Mesenchymal stem cell (in vitro differentiated cells and primary cell): ENCODE measurements around the gene KRTAP10-11.

Experiments
- DNase-seq: peaks from one replicate; pipeline ENCODE4 v3.0.0-alpha.2; 2013
- H2AFZ ChIP-seq: one replicate; pipeline ENCODE4 v1.6.1; 2013; ENCODE audit warnings: low read depth, mild to moderate bottlenecking, control low read depth, inconsistent platforms, low read length, moderate library complexity
- H2AK5ac ChIP-seq: 2 replicates; pipeline ENCODE4 v1.6.1; 2013; ENCODE audit warnings: low read length, moderate library complexity, mild to moderate bottlenecking, inconsistent platforms; ENCODE audit not compliant: severe bottlenecking
- H2BK120ac ChIP-seq: one replicate; pipeline ENCODE4 v1.6.1; 2013; ENCODE audit warnings: low read depth, mild to moderate bottlenecking, inconsistent platforms, low read length, moderate library complexity
- H2BK12ac ChIP-seq, 2 experiments: one replicate each; pipeline ENCODE4 v1.6.1; 2013; ENCODE audit warnings: inconsistent platforms in 2 of 2, low read length in 2 of 2, mild to moderate bottlenecking in 2 of 2, moderate library complexity in 2 of 2, control low read depth in 1 of 2
- H2BK15ac ChIP-seq: one replicate; pipeline ENCODE4 v1.6.1; 2013; ENCODE audit warnings: mild to moderate bottlenecking, low read depth, inconsistent platforms; ENCODE audit not compliant: poor library complexity, severe bottlenecking
- H2BK5ac ChIP-seq: 2 replicates; pipeline ENCODE4 v1.6.1; 2013; ENCODE audit warnings: low read depth, mild to moderate bottlenecking, low read length, control low read depth, inconsistent platforms; ENCODE audit not compliant: poor library complexity, severe bottlenecking
- H3K14ac ChIP-seq, 2 experiments: one replicate each; pipeline ENCODE4 v1.6.1; 2013; ENCODE audit warnings: inconsistent platforms in 2 of 2, low read length in 2 of 2, control low read depth in 1 of 2, mild to moderate bottlenecking in 1 of 2, moderate library complexity in 1 of 2
- H3K18ac ChIP-seq, 2 experiments: one replicate each; pipeline ENCODE4 v1.6.1; 2013; ENCODE audit warnings: inconsistent platforms in 2 of 2, low read length in 2 of 2, control low read depth in 1 of 2, low read depth in 1 of 2, mild to moderate bottlenecking in 1 of 2
- H3K23ac ChIP-seq, 2 experiments: one replicate each; pipeline ENCODE4 v1.6.1; 2013; ENCODE audit warnings: inconsistent platforms in 2 of 2, low read length in 2 of 2, mild to moderate bottlenecking in 2 of 2, moderate library complexity in 2 of 2, control low read depth in 1 of 2
- H3K27ac ChIP-seq: 2 replicates; pipeline ENCODE4 v1.5.1; 2013; ENCODE audit warnings: mild to moderate bottlenecking, moderate library complexity, low read length, control low read depth, inconsistent platforms; ENCODE audit not compliant: poor library complexity, severe bottlenecking
- H3K27me3 ChIP-seq, 2 experiments: 2 replicates each; pipeline versions ENCODE4 v1.6.1 to v1.7.0; 2013; ENCODE audit warnings: low read length in 2 of 2, mild to moderate bottlenecking in 2 of 2, moderate library complexity in 2 of 2, control low read depth in 1 of 2, inconsistent platforms in 1 of 2; ENCODE audit not compliant: control insufficient read depth in 1 of 2, insufficient read depth in 1 of 2
- H3K36me3 ChIP-seq, 2 experiments: 2 replicates each; pipeline versions ENCODE4 v1.6.1 to v1.7.0; 2013; ENCODE audit warnings: low read length in 2 of 2, control low read depth in 1 of 2, inconsistent platforms in 1 of 2, low read depth in 1 of 2, mild to moderate bottlenecking in 1 of 2; ENCODE audit not compliant: insufficient read depth in 2 of 2, control insufficient read depth in 1 of 2
- H3K4ac ChIP-seq, 2 experiments: one replicate each; pipeline ENCODE4 v1.6.1; 2013; ENCODE audit warnings: inconsistent platforms in 2 of 2, low read length in 2 of 2, mild to moderate bottlenecking in 2 of 2, moderate library complexity in 2 of 2, control low read depth in 1 of 2, low read depth in 1 of 2
- H3K4me1 ChIP-seq: 2 replicates; pipeline ENCODE4 v1.6.1; 2013; ENCODE audit warnings: low read depth, low read length, control low read depth; ENCODE audit not compliant: control insufficient read depth, insufficient read depth
- H3K4me2 ChIP-seq: 2 replicates; pipeline ENCODE4 v1.6.1; 2013; ENCODE audit warnings: low read length, mild to moderate bottlenecking, inconsistent platforms; ENCODE audit not compliant: poor library complexity, severe bottlenecking
- H3K4me3 ChIP-seq, 2 experiments: 2 replicates each; pipeline versions ENCODE4 v1.5.1 to v1.7.0; 2013; ENCODE audit warnings: low read length in 2 of 2, mild to moderate bottlenecking in 2 of 2, control low read depth in 1 of 2, low read depth in 1 of 2; ENCODE audit not compliant: insufficient read depth in 1 of 2
- H3K79me1 ChIP-seq: replicated peaks from 2 replicates; pipeline ENCODE4 v1.6.1; 2013; ENCODE audit warnings: mild to moderate bottlenecking, control low read depth, low read length, inconsistent platforms; ENCODE audit not compliant: poor library complexity, severe bottlenecking
- H3K9ac ChIP-seq: 2 replicates; pipeline ENCODE4 v1.7.0; 2013; ENCODE audit warnings: mild to moderate bottlenecking, low read length, moderate library complexity
- H3K9me3 ChIP-seq: 2 replicates; pipeline ENCODE4 v1.7.0; 2013; ENCODE audit warnings: mild to moderate bottlenecking, low read length; ENCODE audit not compliant: control insufficient read depth
- H4K8ac ChIP-seq: one replicate; pipeline ENCODE4 v1.6.1; 2013; ENCODE audit warnings: inconsistent platforms, mild to moderate bottlenecking, low read length, moderate library complexity
- H4K91ac ChIP-seq: one replicate; pipeline ENCODE4 v1.6.1; 2013; ENCODE audit warnings: mild to moderate bottlenecking, low read length, inconsistent platforms
- WGBS: methylation state at CpG from one replicate; pipeline ENCODE4 v1.1.7; 2013; ENCODE audit warnings: mixed read lengths; 5-methylcytosine and 5-hydroxymethylcytosine counted together

Gene KRTAP10-11

DNA sequence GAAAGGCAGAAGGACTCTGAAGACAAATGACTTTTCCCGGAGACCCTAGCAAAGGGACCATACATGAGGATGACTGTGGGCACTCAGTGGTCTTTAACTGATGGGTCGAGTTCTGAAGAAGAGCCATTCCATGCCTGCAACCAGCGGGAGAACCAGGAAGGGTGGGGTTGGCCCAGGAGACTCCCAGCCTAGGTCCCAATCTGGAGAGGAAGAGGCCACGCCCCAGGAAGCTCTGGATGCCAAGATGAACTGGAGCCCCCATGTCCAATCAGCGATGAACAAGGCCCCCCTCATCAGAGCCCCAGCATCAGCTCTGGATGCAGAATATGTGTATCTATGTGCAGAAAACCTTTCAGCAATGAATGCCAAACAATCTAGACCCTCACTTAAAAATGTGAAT, 5.5 kb upstream of the KRTAP10-11 start:
- H3K9me3 ChIP-seq = peaks cover 46% of the 10 kb centered on the region
- H3K4me3 ChIP-seq = no peak overlapping the region
- H4K91ac ChIP-seq = no peak overlapping the region
- WGBS = 59% methylated on average over 4 of the region's 5 CpGs
- no peak overlapping the region for H2BK5ac ChIP-seq
- no peaks in the 10 kb centered on the region for H3K79me1 ChIP-seq
- H3K4me1 ChIP-seq = no peaks in the 10 kb centered on the region
- H2AK5ac ChIP-seq = no peak overlapping the region
- H3K4me2 ChIP-seq = no peak overlapping the region
- no peaks in the 10 kb centered on the region for H3K36me3 ChIP-seq
- H4K8ac ChIP-seq = no peak overlapping the region
- no peak for DNase-seq
- H3K27me3 ChIP-seq = peaks cover 0 to 14% of the 10 kb centered on the region in 2 experiments
- H3K14ac ChIP-seq = no peak overlapping the region
- H2BK15ac ChIP-seq = no peak overlapping the region
- H3K9ac ChIP-seq = no peak overlapping the region
- H2AFZ ChIP-seq = no peak overlapping the region
- no peak overlapping the region for H3K27ac ChIP-seq
- no peak overlapping the region for H2BK120ac ChIP-seq
- no peak overlapping the region for H3K18ac ChIP-seq
- H3K23ac ChIP-seq = no peak overlapping the region
- no peak overlapping the region for H3K4ac ChIP-seq
- no peak overlapping the region for H2BK12ac ChIP-seq

DNA sequence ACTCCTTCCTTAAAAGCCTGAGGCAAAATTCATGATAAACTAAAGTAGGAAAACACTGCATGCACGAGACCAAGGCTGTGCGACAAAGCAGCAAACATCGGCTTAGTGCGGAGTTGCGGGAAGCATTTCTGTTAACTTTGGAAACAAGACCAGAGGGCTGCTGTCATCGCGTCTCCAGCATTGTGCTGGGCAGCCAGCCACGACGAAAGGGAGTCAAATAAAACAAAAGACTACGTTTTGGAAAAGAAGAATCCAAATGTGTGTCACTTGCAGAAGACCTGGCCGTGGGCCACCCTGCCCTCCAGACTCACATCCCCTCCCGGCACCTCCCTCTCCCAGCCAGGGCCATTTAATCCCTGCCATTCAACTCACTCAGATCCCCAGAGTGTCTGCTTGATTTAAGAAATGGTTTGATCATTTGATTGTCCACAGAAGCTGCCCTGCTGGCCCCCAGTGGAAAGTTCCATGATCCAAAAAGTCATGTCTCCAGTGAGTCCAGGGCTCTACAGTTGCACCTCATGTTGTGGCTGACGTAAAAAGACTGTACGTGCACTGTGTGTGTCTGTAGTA, 2.4 kb upstream of the KRTAP10-11 start:
- H3K36me3 ChIP-seq = no peaks in the 10 kb centered on the region
- no peak overlapping the region for H2AK5ac ChIP-seq
- H3K4me2 ChIP-seq = no peak overlapping the region
- H3K4ac ChIP-seq = no peak overlapping the region
- H2BK5ac ChIP-seq = no peak overlapping the region
- H3K27me3 ChIP-seq = peaks cover 3 to 10% of the 10 kb centered on the region in 2 experiments
- H3K27ac ChIP-seq = no peak overlapping the region
- H3K23ac ChIP-seq = no peak overlapping the region
- H3K4me3 ChIP-seq = no peak overlapping the region
- no peak for DNase-seq
- H2AFZ ChIP-seq = no peak overlapping the region
- no peak overlapping the region for H3K14ac ChIP-seq
- H2BK15ac ChIP-seq = no peak overlapping the region
- H4K91ac ChIP-seq = no peak overlapping the region
- no peaks in the 10 kb centered on the region for H3K4me1 ChIP-seq
- WGBS = 77% methylated on average over 13 of the region's 14 CpGs
- H2BK12ac ChIP-seq = no peak overlapping the region
- no peak overlapping the region for H3K9ac ChIP-seq
- no peak overlapping the region for H3K18ac ChIP-seq
- no peaks in the 10 kb centered on the region for H3K79me1 ChIP-seq
- peaks cover 46% of the 10 kb centered on the region for H3K9me3 ChIP-seq
- no peak overlapping the region for H4K8ac ChIP-seq
- no peak overlapping the region for H2BK120ac ChIP-seq

DNA sequence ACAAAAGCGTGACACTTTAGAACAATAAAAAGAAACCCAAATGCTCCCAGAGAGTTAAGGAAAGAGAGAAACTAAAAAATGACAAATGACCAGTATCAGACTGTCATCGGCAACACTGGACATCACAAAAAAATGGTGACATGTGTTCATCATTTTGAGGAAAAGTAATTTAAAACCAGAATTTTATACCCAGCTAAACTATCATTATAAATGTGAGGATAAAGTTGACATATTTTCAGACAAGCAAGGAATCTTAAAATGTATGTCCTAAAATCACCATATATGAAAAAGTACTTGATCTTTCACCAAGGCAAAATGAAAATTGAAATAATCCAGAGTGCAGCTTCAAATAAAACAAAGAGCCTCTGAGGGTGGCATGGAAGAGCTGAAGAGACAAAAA, 1.3 kb upstream of the KRTAP10-11 start:
- H3K4me1 ChIP-seq = no peaks in the 10 kb centered on the region
- no peak overlapping the region for H2BK12ac ChIP-seq
- no peak overlapping the region for H3K4me2 ChIP-seq
- H3K9ac ChIP-seq = no peak overlapping the region
- H2AFZ ChIP-seq = no peak overlapping the region
- no peak overlapping the region for H3K4ac ChIP-seq
- H3K23ac ChIP-seq = no peak overlapping the region
- no peak overlapping the region for H3K18ac ChIP-seq
- no peaks in the 10 kb centered on the region for H3K79me1 ChIP-seq
- peaks cover 43% of the 10 kb centered on the region for H3K9me3 ChIP-seq
- H2BK5ac ChIP-seq = no peak overlapping the region
- H2BK15ac ChIP-seq = no peak overlapping the region
- no peak overlapping the region for H2AK5ac ChIP-seq
- DNase-seq = no peak
- no peak overlapping the region for H4K91ac ChIP-seq
- H4K8ac ChIP-seq = no peak overlapping the region
- H3K14ac ChIP-seq = no peak overlapping the region
- WGBS = no CpG with 5 or more reads among the region's 2 CpGs
- no peak overlapping the region for H2BK120ac ChIP-seq
- no peak overlapping the region for H3K4me3 ChIP-seq
- no peaks in the 10 kb centered on the region for H3K36me3 ChIP-seq
- H3K27me3 ChIP-seq = peaks cover 3 to 10% of the 10 kb centered on the region in 2 experiments
- H3K27ac ChIP-seq = no peak overlapping the region

DNA sequence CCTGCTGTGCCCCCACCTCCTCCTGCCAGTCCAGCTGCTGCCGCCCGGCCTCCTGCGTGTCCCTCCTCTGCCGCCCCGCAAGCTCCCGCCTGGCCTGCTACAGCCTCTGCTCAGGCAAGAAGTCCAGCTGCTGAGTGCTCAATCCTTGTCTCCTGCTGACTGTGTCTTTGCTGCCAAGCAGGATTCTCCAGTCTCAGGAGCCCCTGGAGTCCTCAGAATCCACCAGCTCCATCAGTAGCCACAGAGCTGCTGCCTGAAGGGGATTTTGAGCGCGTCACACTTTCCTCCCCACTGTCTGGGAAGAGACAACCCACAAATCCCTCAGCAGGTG, 973 bp downstream of the KRTAP10-11 start:
- Histone ChIP-seq H4K91ac (no peak overlapping the region), H2AFZ (no peak overlapping the region)
- 57% methylated on average over 8 of the region's 8 CpGs for WGBS

More for the DNA sequence above, 973 bp downstream of the KRTAP10-11 start:
- no peak overlapping the region for H3K23ac ChIP-seq
- H3K27ac ChIP-seq = no peak overlapping the region
- no peak overlapping the region for H4K8ac ChIP-seq
- H3K9me3 ChIP-seq = peaks cover 26% of the 10 kb centered on the region
- no peaks in the 10 kb centered on the region for H3K4me1 ChIP-seq
- no peak overlapping the region for H3K14ac ChIP-seq
- no peak overlapping the region for H2BK5ac ChIP-seq
- H3K36me3 ChIP-seq = no peaks in the 10 kb centered on the region
- no peak overlapping the region for H3K4me2 ChIP-seq
- H3K18ac ChIP-seq = no peak overlapping the region
- no peak overlapping the region for H2BK12ac ChIP-seq
- H2BK120ac ChIP-seq = no peak overlapping the region
- no peak overlapping the region for H3K4me3 ChIP-seq
- H3K27me3 ChIP-seq = peaks cover 3 to 10% of the 10 kb centered on the region in 2 experiments
- H2AK5ac ChIP-seq = no peak overlapping the region
- no peaks in the 10 kb centered on the region for H3K79me1 ChIP-seq
- no peak overlapping the region for H2BK15ac ChIP-seq
- DNase-seq = no peak
- no peak overlapping the region for H3K9ac ChIP-seq
- H3K4ac ChIP-seq = no peak overlapping the region
